GM20000 (cell line): ENCODE data around the gene CDK17.
A peak's percentile ranks its signal among the peaks of the same experiment; 100 is the strongest.

Experiments used
- DNase-seq: peaks from one replicate; pipeline ENCODE4 v3.0.0; 2012; ENCODE audit warnings: low spot score
- CTCF ChIP-seq: IDR thresholded peaks from 2 replicates; pipeline ENCODE4 v1.5.1; 2012; ENCODE audit warnings: mild to moderate bottlenecking, control low read depth; ENCODE audit errors: extremely low read depth, missing control alignments

CDK17 gene

GRCh38 chr12:96399919-96400630 lies at the start of gene CDK17:
TSS of gene CDK17 (minus strand) at chr12:96400439. CDS start at chr12:96334836, 65,603 bp downstream.
- peak; percentile 93 for DNase-seq
- peak; percentile 11 for TF ChIP-seq CTCF

GRCh38 chr12:96448300-96448699 lies 48.1 kb upstream of the CDK17 start:
- TF ChIP-seq CTCF: no peak
- no peak for DNase-seq

GRCh38 chr12:96447256-96447655 lies 47.0 kb upstream of the CDK17 start:
- DNase-seq: no peak
- no peak for TF ChIP-seq CTCF

- TF ChIP-seq CTCF: no peak
- peak; percentile 61 for DNase-seq
Observed at GRCh38 chr12:96445691-96446583, 45.7 kb upstream of the CDK17 start.

- no peak for DNase-seq
- no peak for TF ChIP-seq CTCF
Observed at GRCh38 chr12:96444399-96444798, 44.2 kb upstream of the CDK17 start.

GRCh38 chr12:96442906-96443305 lies 42.7 kb upstream of the CDK17 start:
- DNase-seq: no peak
- TF ChIP-seq CTCF: no peak

GRCh38 chr12:96441816-96442215 lies 41.6 kb upstream of the CDK17 start:
- TF ChIP-seq CTCF: no peak

More at GRCh38 chr12:96441816-96442215, 41.6 kb upstream of the CDK17 start:
- DNase-seq: no peak
